K562 (cell line): ENCODE measurements around the gene MAST1. TPM values are rescaled to one million over a fixed set of nuclear protein-coding genes. Genes with fewer than 3 reads are reported as not detected.

Source experiments
- ARNT ChIP-seq, 2 experiments: fragments of 450-650 bp; IDR thresholded peaks; 2 replicates each; pipeline ENCODE4 v1.6.1; 2016; ENCODE audit warnings: mild to moderate bottlenecking in 1 of 2
- CBX5 ChIP-seq: IDR thresholded peaks from 2 replicates; pipeline ENCODE4 v1.6.1; 2014; ENCODE audit warnings: low read depth, borderline replicate concordance
- EZH2 ChIP-seq: IDR thresholded peaks from 2 replicates; pipeline ENCODE4 v1.6.1; 2012; ENCODE audit warnings: low read depth, mild to moderate bottlenecking, inconsistent platforms, low read length, borderline replicate concordance
- MITF ChIP-seq: IDR thresholded peaks from 2 replicates; pipeline ENCODE4 v1.6.1; 2014; ENCODE audit warnings: antibody characterized with exemption
- NFE2 ChIP-seq: IDR thresholded peaks from 2 replicates; pipeline ENCODE4 v1.6.1; 2014; ENCODE audit warnings: antibody characterized with exemption, low read depth
- NKRF ChIP-seq: fragments of 450-650 bp; IDR thresholded peaks from 2 replicates; pipeline ENCODE4 v1.6.1; 2016; ENCODE audit warnings: borderline replicate concordance
- STAT6 ChIP-seq: sonication (generic); formaldehyde crosslinking; IDR thresholded peaks from 2 replicates; pipeline ENCODE4 v1.8.1; 2023; ENCODE audit warnings: mild to moderate bottlenecking, missing genetic modification reagents
- TGIF2 ChIP-seq: sonication (generic); formaldehyde crosslinking; IDR thresholded peaks from 2 replicates; pipeline ENCODE4 v1.8.1; 2022; ENCODE audit warnings: mild to moderate bottlenecking, missing genetic modification reagents, moderate library complexity
- TSC22D4 ChIP-seq: fragments of 450-650 bp; IDR thresholded peaks from 2 replicates; pipeline ENCODE4 v1.6.1; 2016; ENCODE audit warnings: missing genetic modification characterization, missing biosample characterization, control low read depth
- ZBTB8A ChIP-seq: fragments of 450-650 bp; IDR thresholded peaks from 2 replicates; pipeline ENCODE4 v1.6.1; 2018; ENCODE audit warnings: mild to moderate bottlenecking, moderate library complexity; ENCODE audit not compliant: partially characterized antibody
- ZNF277 ChIP-seq: fragments of 250-450 bp; sonication (Bioruptor Pico); IDR thresholded peaks from 2 replicates; pipeline ENCODE4 v1.8.0; 2022; ENCODE audit warnings: inconsistent platforms, mild to moderate bottlenecking, moderate library complexity, borderline replicate concordance
- ZNF444 ChIP-seq: fragments of 250-450 bp; sonication (Bioruptor Pico); IDR thresholded peaks from 2 replicates; pipeline ENCODE4 v1.4.0; 2020; ENCODE audit warnings: mild to moderate bottlenecking, moderate library complexity
- ZNF609 ChIP-seq: sonication (generic); formaldehyde crosslinking; IDR thresholded peaks from 2 replicates; pipeline ENCODE4 v1.8.1; 2023; ENCODE audit warnings: missing genetic modification reagents, mild to moderate bottlenecking, borderline replicate concordance
- ZNF785 ChIP-seq: fragments of 250-450 bp; sonication (Bioruptor Pico); IDR thresholded peaks from 2 replicates; pipeline ENCODE4 v1.4.0; 2020; ENCODE audit warnings: mild to moderate bottlenecking
- polyA plus RNA-seq, 8 experiments: library from polyadenylated mRNA; depleted of rRNA in 4 of 8; stranded (reverse) in 5 of 8; unstranded in 3 of 8; fragments of >200 nt; fragmentation: Nextera tagmentation in 2 of 8; fragmentation: Illumina TruSeq in 1 of 8; extraction: Ambion mirVana in 2 of 8; extraction: Trizol in 1 of 8; gene quantifications; 2 replicates each; pipeline versions ENCODE4 v1.2.1 to v1.2.3, GENCODE V29; 2011 to 2014; ENCODE audit warnings: inconsistent platforms in 1 of 8, missing spikeins in 1 of 8
- total RNA-seq, 7 experiments: library from RNA; depleted of rRNA in 6 of 7; stranded (reverse); fragments of >200 nt in 6 of 7; fragmentation: Illumina TruSeq in 2 of 7; extraction: Trizol in 2 of 7; gene quantifications; 2 replicates each; pipeline versions ENCODE4 v1.2.1 to v1.2.3, GENCODE V29; 2011 to 2021; ENCODE audit warnings: low replicate concordance in 1 of 7

The MAST1 gene
- total and polyA plus RNA-seq, 9 of the 15 experiments (the other 6 are each of a cell fraction or from before 2014, with no cell fraction given), result 0.48 to 10.3 (median 3.9) TPM

- TF ChIP-seq ZNF609 (CRISPR knock-in tag), result no peak
- no peak for TF ChIP-seq TSC22D4 (tag)
- TF ChIP-seq ARNT (IDR thresholded peaks at IDR 0.05), result peak in 1 of 2 experiments; percentile 71; a peak in 1 of 4 replicates
- TF ChIP-seq NKRF, result no peak
- no peak for TF ChIP-seq TGIF2 (CRISPR knock-in tag)
- no peak for TF ChIP-seq EZH2
- no peak for TF ChIP-seq ZNF277 (CRISPR knock-in tag)
- TF ChIP-seq CBX5, result no peak
- 0 out of 2 replicates have a peak, but pooled peaks have one; percentile 63 for TF ChIP-seq ZNF444 (CRISPR knock-in tag)
- TF ChIP-seq ZNF785 (CRISPR knock-in tag), result no peak
- TF ChIP-seq NFE2, result no peak
- peak; percentile 46; the same call in 1 of the 2 replicates for TF ChIP-seq MITF
- no peak for TF ChIP-seq ZBTB8A
- no peak for TF ChIP-seq STAT6 (CRISPR knock-in tag)
These were observed 48.8 kb downstream of the MAST1 start, which contains the start of gene KLF1 (continued) for GRCh38 chr19:12886969-12887747.
